Tibial nerve (tissue), 4 donors: Measurements from ENCODE around the gene TSPAN5. TPM values are rescaled to one million over a fixed set of nuclear protein-coding genes. Genes with fewer than 3 reads are reported as not detected.

Experiments
- DNase-seq, 2 donors: peaks; one replicate each; pipeline ENCODE4 v3.0.0-alpha.2; 2019; ENCODE audit warnings: low spot score in 2 of 2
- H3K27ac ChIP-seq, 4 donors: fragments of 200-600 bp; sonication (generic) in 3 of 4; one replicate each; pipeline ENCODE4 v1.5.1; 2017 to 2019; ENCODE audit warnings: mild to moderate bottlenecking in 1 of 4
- H3K27me3 ChIP-seq, 2 donors: fragments of 200-600 bp; sonication (generic) in 1 of 2; one replicate each; pipeline versions ENCODE4 v1.5.1 to v1.6.0; 2017 to 2019
- H3K36me3 ChIP-seq, 3 donors: fragments of 200-600 bp; sonication (generic); one replicate each; pipeline ENCODE4 v1.5.1; 2018 to 2019
- H3K4me1 ChIP-seq, 4 donors: fragments of 200-600 bp; sonication (generic) in 3 of 4; one replicate each; pipeline ENCODE4 v1.5.1; 2017 to 2019
- H3K4me3 ChIP-seq, 4 donors: fragments of 200-600 bp; sonication (generic) in 3 of 4; one replicate each; pipeline ENCODE4 v1.5.1; 2017 to 2019; ENCODE audit warnings: mild to moderate bottlenecking in 1 of 4, moderate library complexity in 1 of 4
- H3K9me3 ChIP-seq, 4 donors: fragments of 200-600 bp; sonication (generic) in 3 of 4; one replicate each; pipeline ENCODE4 v1.5.1; 2017 to 2019
- CTCF ChIP-seq, 5 experiments: fragments of 200-600 bp in 3 of 5; fragments of 450-650 bp in 2 of 5; sonication (generic) in 3 of 5; IDR thresholded peaks; one replicate each; pipeline ENCODE4 v1.5.1; 2016 to 2019; ENCODE audit warnings: antibody characterized with exemption in 5 of 5, mild to moderate bottlenecking in 3 of 5, moderate library complexity in 2 of 5
- EP300 ChIP-seq, 2 donors: sonication (generic); formaldehyde crosslinking; IDR thresholded peaks; one replicate each; pipeline ENCODE4 v1.6.1; 2017; ENCODE audit warnings: antibody characterized with exemption in 2 of 2, mild to moderate bottlenecking in 1 of 2
- POLR2A ChIP-seq, 2 donors: fragments of 450-650 bp; IDR thresholded peaks; one replicate each; pipeline ENCODE4 v1.6.1; 2017; ENCODE audit warnings: antibody characterized with exemption in 2 of 2, mild to moderate bottlenecking in 2 of 2, moderate library complexity in 2 of 2
- WGBS, 2 donors: methylation state at CpG; one replicate each; pipeline ENCODE4 v1.1.5; 2018; 5-methylcytosine and 5-hydroxymethylcytosine counted together
- total RNA-seq, 4 donors: library from RNA; depleted of rRNA; stranded (reverse); fragments of >200 nt; gene quantifications; one replicate each; pipeline ENCODE4 v1.1.0, GENCODE V29; 2016

Gene TSPAN5
- total RNA-seq, 4 donors from 2014 or later: 15.3 to 30.8 (median 25.6) TPM

- Histone ChIP-seq H3K4me1 (peaks cover 0 to 19% (median 8%) of the 10 kb centered on the region in 4 donors), H3K4me3 (no peak overlapping the region), H3K9me3 (no peaks in the 10 kb centered on the region), H3K36me3 (peaks cover 0 to 6% (median 0%) of the 10 kb centered on the region in 3 donors), H3K27me3 (no peaks in the 10 kb centered on the region), H3K27ac (no peak overlapping the region)
- WGBS, 2 donors: 21 to 37% methylated on average over 1 of the region's 1 CpG
- TF ChIP-seq EP300 (IDR thresholded peaks at IDR 0.05): no peak
- TF ChIP-seq POLR2A (IDR thresholded peaks at IDR 0.05): no peak
- TF ChIP-seq CTCF (IDR thresholded peaks at IDR 0.05): no peak
- DNase-seq: no peak
These were observed 152.4 kb downstream of the TSPAN5 start for GRCh38 chr4:98505992-98506391.

- Histone ChIP-seq H3K27me3 (no peaks in the 10 kb centered on the region), H3K27ac (no peak overlapping the region), H3K4me1 (peaks cover 0 to 9% (median 4%) of the 10 kb centered on the region in 4 donors), H3K9me3 (no peaks in the 10 kb centered on the region), H3K4me3 (no peak overlapping the region), H3K36me3 (peaks cover 0 to 6% (median 0%) of the 10 kb centered on the region in 3 donors)
- no peak for DNase-seq
- WGBS, 2 donors: 100% methylated on average over 2 of the region's 2 CpGs
- TF ChIP-seq EP300 (IDR thresholded peaks at IDR 0.05) (no peak), POLR2A (IDR thresholded peaks at IDR 0.05) (no peak), CTCF (IDR thresholded peaks at IDR 0.05) (no peak)
These were observed 154.3 kb downstream of the TSPAN5 start for GRCh38 chr4:98504091-98504490.

GRCh38 chr4:98503676-98504075 is 154.7 kb downstream of the TSPAN5 start:
- Histone ChIP-seq H3K4me1 (peaks cover 0 to 11% (median 4%) of the 10 kb centered on the region in 4 donors), H3K36me3 (peaks cover 0 to 6% (median 0%) of the 10 kb centered on the region in 3 donors), H3K9me3 (no peaks in the 10 kb centered on the region), H3K27me3 (no peaks in the 10 kb centered on the region), H3K27ac (no peak overlapping the region), H3K4me3 (no peak overlapping the region)
- no peak for DNase-seq
- no peak for TF ChIP-seq POLR2A (IDR thresholded peaks at IDR 0.05)

GRCh38 chr4:98502624-98503023 is 155.8 kb downstream of the TSPAN5 start:
- 95 to 100% methylated on average over 1 of the region's 1 CpG for WGBS, 2 donors
- TF ChIP-seq EP300 (IDR thresholded peaks at IDR 0.05) (no peak), POLR2A (IDR thresholded peaks at IDR 0.05) (no peak)
- Histone ChIP-seq H3K4me1 (peaks cover 0 to 11% (median 4%) of the 10 kb centered on the region in 4 donors), H3K27ac (no peak overlapping the region), H3K27me3 (no peaks in the 10 kb centered on the region), H3K36me3 (peaks cover 0 to 6% (median 0%) of the 10 kb centered on the region in 3 donors), H3K4me3 (no peak overlapping the region), H3K9me3 (no peaks in the 10 kb centered on the region)
- no peak for DNase-seq

GRCh38 chr4:98502031-98502430 is 156.4 kb downstream of the TSPAN5 start:
- no peak overlapping the region for H3K4me3 ChIP-seq
- H3K9me3 ChIP-seq: no peaks in the 10 kb centered on the region
- peaks cover 0 to 11% (median 4%) of the 10 kb centered on the region in 4 donors for H3K4me1 ChIP-seq
- H3K27me3 ChIP-seq: no peaks in the 10 kb centered on the region
- no peak for DNase-seq
- WGBS, 2 donors: 94% methylated on average over 2 of the region's 2 CpGs
- TF ChIP-seq POLR2A (IDR thresholded peaks at IDR 0.05) (no peak), EP300 (IDR thresholded peaks at IDR 0.05) (no peak), CTCF (IDR thresholded peaks at IDR 0.05) (no peak)
- no peak overlapping the region for H3K27ac ChIP-seq
- H3K36me3 ChIP-seq: peaks cover 0 to 6% (median 0%) of the 10 kb centered on the region in 3 donors

- no peak for TF ChIP-seq CTCF (IDR thresholded peaks at IDR 0.05)
- TF ChIP-seq EP300 (IDR thresholded peaks at IDR 0.05): no peak
- TF ChIP-seq POLR2A (IDR thresholded peaks at IDR 0.05): no peak
- no peak overlapping the region for H3K27ac ChIP-seq
- no peak overlapping the region for H3K4me3 ChIP-seq
- H3K27me3 ChIP-seq: no peaks in the 10 kb centered on the region
- H3K36me3 ChIP-seq: peaks cover 0 to 6% (median 0%) of the 10 kb centered on the region in 3 donors
- peaks cover 0 to 8% (median 2%) of the 10 kb centered on the region in 4 donors for H3K4me1 ChIP-seq
- no peaks in the 10 kb centered on the region for H3K9me3 ChIP-seq
- 91 to 94% methylated on average over 3 of the region's 3 CpGs for WGBS, 2 donors
- no peak for DNase-seq
These were observed 157.0 kb downstream of the TSPAN5 start for GRCh38 chr4:98501383-98501782.
